GM19372 (cell line): ENCODE data around the gene FAM216B.
"Not testable (repeated sequence)": the region's sequence is repeated elsewhere in the genome, so short reads cannot be mapped to it uniquely, and the experiment has no call there.

ENCODE experiments used
- ATAC-seq: cut with Tn5 transposase; IDR thresholded peaks from one replicate; pipeline ENCODE4 v1.9.1; 2021; ENCODE audit warnings: mild to moderate bottlenecking, low read depth, moderate library complexity; ENCODE audit not compliant: unreplicated experiment

Gene FAM216B

GRCh38 chr13:42777467-42777866 is 3.9 kb upstream of the FAM216B start:
- no peak for ATAC-seq

GRCh38 chr13:42780044-42780443 is 1.3 kb upstream of the FAM216B start:
- no peak for ATAC-seq

- no peak for ATAC-seq
These were observed 5.3 kb downstream of the FAM216B start for GRCh38 chr13:42786715-42787114.

GRCh38 chr13:42788601-42789000 is 7.2 kb downstream of the FAM216B start:
- no peak for ATAC-seq

GRCh38 chr13:42792154-42792553 is 10.8 kb downstream of the FAM216B start:
- no peak for ATAC-seq

- ATAC-seq = no peak
These were observed 13.3 kb downstream of the FAM216B start for GRCh38 chr13:42794577-42795275.

GRCh38 chr13:42795666-42796065 is 14.3 kb downstream of the FAM216B start:
- ATAC-seq = no peak

GRCh38 chr13:42796747-42797356 is 15.5 kb downstream of the FAM216B start:
- no peak for ATAC-seq

- no peak for ATAC-seq
These were observed 16.7 kb downstream of the FAM216B start for GRCh38 chr13:42798118-42798517.

GRCh38 chr13:42800109-42800643 is 18.8 kb downstream of the FAM216B start:
- ATAC-seq = no peak

GRCh38 chr13:42803563-42804204 is 22.3 kb downstream of the FAM216B start:
- peak; percentile 32 for ATAC-seq

- ATAC-seq = peak; percentile 65
These were observed 23.0 kb downstream of the FAM216B start for GRCh38 chr13:42804244-42804874.

- no peak for ATAC-seq
These were observed 25.9 kb downstream of the FAM216B start for GRCh38 chr13:42807241-42807640.

- ATAC-seq = no peak
These were observed 26.5 kb downstream of the FAM216B start for GRCh38 chr13:42807866-42808265.

- ATAC-seq = no peak
These were observed 27.1 kb downstream of the FAM216B start for GRCh38 chr13:42808341-42808940.

- ATAC-seq = no peak
These were observed 30.9 kb downstream of the FAM216B start for GRCh38 chr13:42812316-42812715.

- no peak for ATAC-seq
These were observed 33.5 kb downstream of the FAM216B start for GRCh38 chr13:42814868-42815267.

GRCh38 chr13:42815681-42816080 is 34.3 kb downstream of the FAM216B start:
- no peak for ATAC-seq

GRCh38 chr13:42816538-42816937 is 35.2 kb downstream of the FAM216B start:
- ATAC-seq = no peak

- ATAC-seq = not testable (repeated sequence)
These were observed 38.3 kb downstream of the FAM216B start for GRCh38 chr13:42819687-42820086.

- ATAC-seq = no peak
These were observed 39.1 kb downstream of the FAM216B start for GRCh38 chr13:42820451-42820850.
